Neural crest cell (in vitro differentiated cells): Measurements from ENCODE around the gene HRH3. TPM values are rescaled to one million over a fixed set of nuclear protein-coding genes. Genes with fewer than 3 reads are reported as not detected.

Source experiments
- DNase-seq: peaks from one replicate; pipeline ENCODE4 v3.0.0; 2021; ENCODE audit warnings: low read depth, mixed read lengths, low spot score
- H3K27ac Mint-ChIP-seq: one replicate; pipeline ENCODE4 v1.8.0; 2021; ENCODE audit warnings: mild to moderate bottlenecking, mixed read lengths; ENCODE audit not compliant: unreplicated experiment
- H3K27me3 Mint-ChIP-seq: 2 replicates; pipeline ENCODE4 v1.8.0; 2021; ENCODE audit warnings: low read depth, mild to moderate bottlenecking, mixed read lengths
- H3K36me3 Mint-ChIP-seq: 2 replicates; pipeline ENCODE4 v1.8.0; 2021; ENCODE audit warnings: low read depth, mild to moderate bottlenecking, mixed read lengths
- H3K4me1 Mint-ChIP-seq: 2 replicates; pipeline ENCODE4 v1.8.0; 2021; ENCODE audit warnings: mixed read lengths
- H3K4me3 Mint-ChIP-seq: one replicate; pipeline ENCODE4 v1.8.0; 2021; ENCODE audit warnings: mild to moderate bottlenecking, mixed read lengths
- H3K9me3 Mint-ChIP-seq: 2 replicates; pipeline ENCODE4 v1.8.0; 2021; ENCODE audit warnings: mixed read lengths
- total RNA-seq: library from RNA; stranded (reverse); gene quantifications from 2 replicates; pipeline ENCODE4 v1.2.1, GENCODE V29; 2021
- TF ChIP-seq, protein P1 (sequence below): fragments of 200-600 bp; sonication (generic); conservative IDR thresholded peaks from 2 replicates; pipeline ENCODE4 v1.5.0; 2021; ENCODE audit warnings: antibody characterized with exemption, mild to moderate bottlenecking

HRH3 gene
- total RNA-seq, 1 donor from 2014 or later, result 0.75 TPM

DNA sequence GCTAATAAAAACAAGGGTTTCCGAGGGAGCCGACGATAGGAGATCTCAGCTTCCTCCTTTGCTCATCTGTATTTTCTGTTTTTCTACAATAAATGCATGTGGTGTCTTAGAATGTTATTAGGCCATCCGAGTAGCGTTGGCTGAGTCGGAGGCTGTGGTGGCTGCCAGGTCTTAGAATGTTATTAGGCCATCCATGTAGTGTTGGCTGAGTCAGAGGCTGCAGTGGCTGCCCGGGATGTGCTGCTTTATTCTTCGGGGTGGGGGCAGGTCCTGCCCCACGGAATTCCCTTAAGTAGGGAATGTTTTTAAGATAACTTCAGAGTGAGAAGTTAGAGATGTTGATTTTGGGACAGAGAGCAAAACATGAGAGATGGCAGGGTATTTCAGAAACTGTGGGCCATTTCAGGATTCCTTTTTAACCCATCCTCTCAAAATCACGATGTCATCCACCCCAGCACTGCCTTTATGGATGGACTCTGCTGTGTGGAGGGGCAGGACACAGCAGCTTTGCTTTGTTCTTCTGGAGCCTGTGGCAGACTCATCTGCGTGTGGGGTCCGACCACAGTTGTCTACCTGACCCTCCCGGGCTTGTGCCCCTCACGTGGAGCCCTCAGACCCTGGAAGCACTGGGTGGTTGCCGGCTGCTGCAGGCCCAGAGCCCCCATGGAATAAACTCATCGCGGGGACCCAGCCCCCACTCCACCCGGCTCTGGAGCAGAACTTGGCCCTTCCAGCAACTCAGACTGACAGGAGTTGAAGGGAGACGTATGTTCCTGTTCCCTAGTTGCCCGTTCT is 38.6 kb upstream of the HRH3 start:
- Mint-ChIP-seq H3K27ac (no peak overlapping the region), H3K27me3 (no peaks in the 10 kb centered on the region), H3K4me1 (peaks cover 3% of the 10 kb centered on the region), H3K4me3 (no peak overlapping the region), H3K36me3 (peaks cover 3% of the 10 kb centered on the region), H3K9me3 (no peaks in the 10 kb centered on the region)
- DNase-seq, result no peak
- TF ChIP-seq, protein P1, sequence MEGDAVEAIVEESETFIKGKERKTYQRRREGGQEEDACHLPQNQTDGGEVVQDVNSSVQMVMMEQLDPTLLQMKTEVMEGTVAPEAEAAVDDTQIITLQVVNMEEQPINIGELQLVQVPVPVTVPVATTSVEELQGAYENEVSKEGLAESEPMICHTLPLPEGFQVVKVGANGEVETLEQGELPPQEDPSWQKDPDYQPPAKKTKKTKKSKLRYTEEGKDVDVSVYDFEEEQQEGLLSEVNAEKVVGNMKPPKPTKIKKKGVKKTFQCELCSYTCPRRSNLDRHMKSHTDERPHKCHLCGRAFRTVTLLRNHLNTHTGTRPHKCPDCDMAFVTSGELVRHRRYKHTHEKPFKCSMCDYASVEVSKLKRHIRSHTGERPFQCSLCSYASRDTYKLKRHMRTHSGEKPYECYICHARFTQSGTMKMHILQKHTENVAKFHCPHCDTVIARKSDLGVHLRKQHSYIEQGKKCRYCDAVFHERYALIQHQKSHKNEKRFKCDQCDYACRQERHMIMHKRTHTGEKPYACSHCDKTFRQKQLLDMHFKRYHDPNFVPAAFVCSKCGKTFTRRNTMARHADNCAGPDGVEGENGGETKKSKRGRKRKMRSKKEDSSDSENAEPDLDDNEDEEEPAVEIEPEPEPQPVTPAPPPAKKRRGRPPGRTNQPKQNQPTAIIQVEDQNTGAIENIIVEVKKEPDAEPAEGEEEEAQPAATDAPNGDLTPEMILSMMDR, result no peak

DNA sequence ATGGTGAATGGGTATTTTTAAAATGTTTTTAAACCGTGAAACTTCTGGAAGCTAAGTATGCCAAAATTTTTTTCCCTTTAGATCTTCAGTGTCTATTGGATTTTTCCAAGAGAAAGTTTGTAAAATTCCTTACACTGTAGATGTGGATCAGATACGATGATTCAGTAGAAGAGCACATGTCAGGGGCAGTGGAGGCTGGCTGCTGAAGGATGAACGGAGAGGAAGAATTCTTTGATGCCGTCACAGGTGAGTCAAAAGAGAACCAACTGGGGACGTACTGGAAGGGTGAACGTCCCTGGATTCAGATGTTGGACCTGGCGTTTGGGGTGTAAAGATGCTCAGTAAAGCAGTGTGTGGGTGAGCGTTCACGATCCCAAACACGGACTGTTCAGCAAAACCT is 35.9 kb upstream of the HRH3 start:
- TF ChIP-seq, protein P1, result no peak
- Mint-ChIP-seq H3K27me3 (no peaks in the 10 kb centered on the region), H3K27ac (no peak overlapping the region), H3K9me3 (no peaks in the 10 kb centered on the region), H3K4me3 (no peak overlapping the region), H3K36me3 (peaks cover 3% of the 10 kb centered on the region), H3K4me1 (peaks cover 3% of the 10 kb centered on the region)
- DNase-seq, result no peak

DNA sequence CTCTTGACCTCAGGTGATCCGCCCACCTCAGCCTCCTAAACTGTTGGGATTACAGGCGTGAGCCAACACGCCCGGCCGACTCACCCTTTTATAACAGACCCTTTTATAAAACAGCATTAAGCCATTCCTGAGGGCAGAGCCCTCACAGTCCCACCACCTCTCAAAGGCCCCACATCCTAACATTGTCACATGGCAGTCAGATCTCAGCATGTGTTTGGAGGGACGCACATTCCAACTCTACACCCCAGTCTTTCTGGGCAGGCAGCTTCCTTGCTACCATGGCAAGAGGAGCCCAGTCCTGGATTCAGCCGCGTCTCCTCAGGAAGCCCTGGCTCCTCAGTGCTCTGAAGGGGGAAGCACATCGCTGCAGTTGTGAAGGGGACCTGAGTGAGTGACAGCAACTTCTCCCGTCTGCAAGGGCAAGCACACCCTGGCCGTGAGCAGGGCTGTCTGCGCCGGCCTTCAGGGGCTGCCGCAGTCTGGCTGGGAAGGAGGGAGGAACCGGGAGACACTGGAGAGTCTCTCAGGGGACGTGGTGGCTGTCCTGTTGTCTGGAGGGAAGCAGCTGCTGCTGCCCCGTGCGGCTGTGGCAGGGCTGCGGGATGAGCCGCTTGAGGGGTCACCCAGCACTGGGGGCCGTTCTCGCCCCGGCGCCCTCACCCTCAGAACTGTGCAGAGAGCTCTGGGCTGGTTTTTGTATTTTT is 34.1 kb upstream of the HRH3 start:
- H3K27ac Mint-ChIP-seq, result no peak overlapping the region
- H3K36me3 Mint-ChIP-seq, result peaks cover 3% of the 10 kb centered on the region
- TF ChIP-seq, protein P1, result no peak
- no peaks in the 10 kb centered on the region for H3K27me3 Mint-ChIP-seq
- DNase-seq, result no peak
- no peak overlapping the region for H3K4me3 Mint-ChIP-seq
- H3K9me3 Mint-ChIP-seq, result no peaks in the 10 kb centered on the region
- H3K4me1 Mint-ChIP-seq, result peaks cover 7% of the 10 kb centered on the region

DNA sequence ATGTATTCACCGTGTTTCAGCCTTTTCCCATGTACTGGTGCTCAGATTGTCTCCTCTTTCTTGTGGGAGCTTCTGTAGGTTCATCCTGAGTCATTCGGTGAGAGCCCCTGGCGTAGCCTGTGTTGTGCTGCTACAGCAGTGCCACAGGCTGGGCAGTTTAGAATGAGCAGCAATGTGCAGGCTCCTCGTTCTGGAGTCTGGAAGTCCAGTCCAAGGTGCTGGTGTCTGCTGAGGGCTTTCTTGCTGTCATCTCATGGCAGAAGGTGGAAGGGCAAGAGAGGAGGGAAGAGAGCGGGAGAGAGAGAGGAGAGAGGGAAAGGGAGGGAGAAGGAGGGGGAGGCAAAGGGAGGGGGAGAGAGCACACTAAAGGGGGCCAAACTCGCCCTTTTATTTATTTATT is 33.3 kb upstream of the HRH3 start:
- H3K27me3 Mint-ChIP-seq, result no peaks in the 10 kb centered on the region
- H3K9me3 Mint-ChIP-seq, result no peaks in the 10 kb centered on the region
- TF ChIP-seq, protein P1, result no peak
- DNase-seq, result no peak
- peaks cover 7% of the 10 kb centered on the region for H3K4me1 Mint-ChIP-seq
- H3K36me3 Mint-ChIP-seq, result peaks cover 3% of the 10 kb centered on the region
- H3K27ac Mint-ChIP-seq, result no peak overlapping the region
- H3K4me3 Mint-ChIP-seq, result no peak overlapping the region

DNA sequence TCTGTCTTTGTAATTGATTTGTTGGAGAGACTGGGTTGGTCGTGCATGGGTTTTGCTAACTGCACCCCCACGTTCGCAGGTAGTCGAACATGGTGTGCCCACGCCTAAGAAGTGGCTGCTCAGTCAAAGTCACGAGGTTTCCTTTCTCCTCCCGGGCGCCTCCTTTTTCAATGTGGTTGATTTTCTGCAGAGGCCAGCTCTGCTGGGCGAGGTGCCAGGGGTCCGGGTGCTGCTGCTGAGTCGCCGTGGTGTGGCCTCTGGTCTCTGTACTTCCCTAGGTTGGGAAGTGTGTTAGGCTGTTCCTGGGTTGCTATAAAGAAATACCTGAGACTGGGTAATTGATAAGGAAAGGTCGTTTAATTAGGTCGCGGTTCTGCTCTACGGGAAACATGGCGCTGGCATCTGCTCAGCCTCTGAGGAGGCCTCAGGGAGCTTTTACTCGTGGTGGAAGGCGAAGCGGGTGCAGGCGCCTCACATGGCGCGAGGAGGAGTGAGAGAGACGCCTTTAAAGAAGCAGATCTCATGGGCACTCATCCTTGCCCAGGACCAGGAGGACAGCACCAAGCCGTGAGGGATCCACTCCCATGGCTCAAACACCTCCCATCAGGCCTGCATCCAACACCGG is 32.4 kb upstream of the HRH3 start:
- Mint-ChIP-seq H3K27me3 (no peaks in the 10 kb centered on the region), H3K9me3 (no peaks in the 10 kb centered on the region), H3K4me3 (no peak overlapping the region), H3K4me1 (peaks cover 7% of the 10 kb centered on the region), H3K36me3 (peaks cover 3% of the 10 kb centered on the region), H3K27ac (no peak overlapping the region)
- DNase-seq, result no peak
- TF ChIP-seq, protein P1, result no peak
